HepG2 (cell line): ENCODE results near the gene VWCE.
"Not testable (repeated sequence)": the region's sequence is repeated elsewhere in the genome, so short reads cannot be mapped to it uniquely, and the experiment has no call there.

Experiments
- CENPBD1 ChIP-seq: sonication (generic); formaldehyde crosslinking; IDR thresholded peaks from 2 replicates; pipeline ENCODE4 v1.8.0; 2022; ENCODE audit warnings: missing genetic modification reagents, low read depth, mild to moderate bottlenecking, borderline replicate concordance
- GTF2F1 ChIP-seq: fragments of 150-350 bp; IDR thresholded peaks from 2 replicates; pipeline ENCODE4 v1.6.1; 2014; ENCODE audit warnings: low read length
- NR3C1 ChIP-seq: sonication (generic); formaldehyde crosslinking; IDR thresholded peaks from 2 replicates; pipeline ENCODE4 v1.4.0; 2020; ENCODE audit warnings: missing genetic modification reagents
- POLR2A ChIP-seq, 2 experiments: IDR thresholded peaks; 2 replicates each; pipeline ENCODE4 v1.6.1; 2011; ENCODE audit warnings: low read depth in 2 of 2, low read length in 2 of 2, mild to moderate bottlenecking in 1 of 2, moderate library complexity in 1 of 2; ENCODE audit not compliant: insufficient read depth in 1 of 2
- STAT6 ChIP-seq: sonication (generic); formaldehyde crosslinking; IDR thresholded peaks from 2 replicates; pipeline ENCODE4 v1.4.0; 2020; ENCODE audit warnings: missing genetic modification reagents, mild to moderate bottlenecking, borderline replicate concordance
- U2AF2 ChIP-seq: fragments of 200-400 bp; formaldehyde crosslinking; IDR thresholded peaks from 2 replicates; pipeline ENCODE4 v1.6.1; 2017; ENCODE audit warnings: low read depth, mild to moderate bottlenecking, low read length
- ZNF274 ChIP-seq: sonication (generic); formaldehyde crosslinking; IDR thresholded peaks from 2 replicates; pipeline ENCODE4 v1.5.1; 2020; ENCODE audit warnings: mild to moderate bottlenecking, missing genetic modification reagents
- ZNF512 ChIP-seq: sonication (generic); formaldehyde crosslinking; IDR thresholded peaks from 2 replicates; pipeline ENCODE4 v1.4.0; 2020; ENCODE audit warnings: mild to moderate bottlenecking, missing genetic modification reagents

GRCh38 chr11:61231585-61231984 is 63.5 kb downstream of the VWCE start:
- TF ChIP-seq STAT6 (CRISPR knock-in tag); ZNF512 (CRISPR knock-in tag); CENPBD1 (CRISPR knock-in tag); NR3C1; GTF2F1; POLR2A (IDR thresholded peaks at IDR 0.05; ENCODE audit: insufficient read depth in 1 of 2, low read depth in 2 of 2, low read length in 2 of 2); ZNF274; U2AF2: not testable (repeated sequence)
